Measurements from ENCODE around the gene NFASC. TPM values are rescaled to one million over a fixed set of nuclear protein-coding genes. Genes with fewer than 3 reads are reported as not detected.

Gene NFASC
- total and polyA plus RNA-seq, 4 donors, result 4.3 to 92.7 (median 32.8) TPM

- ATAC-seq (ENCODE audit: low FRiP score) (no peak), DNase-seq (no peak)
- Histone ChIP-seq H3K4me3 (ENCODE audit: low read length in 2 of 2) (no peak overlapping the region), H3K27ac (ENCODE audit: low read depth in 1 of 2, low read length in 2 of 2) (no peak overlapping the region), H3K9me3 (ENCODE audit: control insufficient read depth, low read length) (no peaks in the 10 kb centered on the region), H3K27me3 (ENCODE audit: control insufficient read depth in 1 of 2, insufficient read depth in 2 of 2, low read length in 1 of 2) (no peaks in the 10 kb centered on the region), H3K36me3 (ENCODE audit: control insufficient read depth in 1 of 2, insufficient read depth in 2 of 2, low read length in 1 of 2) (no peaks in the 10 kb centered on the region), H3K4me1 (ENCODE audit: control insufficient read depth in 1 of 2, insufficient read depth in 2 of 2, low read length in 2 of 2) (no peaks in the 10 kb centered on the region)
- 92 to 94% methylated on average over 12 of the region's 12 CpGs for WGBS, 2 donors
- intact Hi-C loops (cut with DNase I), result no loop called here
Measured at GRCh38 chr1:205009670-205010069, 139.0 kb downstream of the NFASC start.

DNA sequence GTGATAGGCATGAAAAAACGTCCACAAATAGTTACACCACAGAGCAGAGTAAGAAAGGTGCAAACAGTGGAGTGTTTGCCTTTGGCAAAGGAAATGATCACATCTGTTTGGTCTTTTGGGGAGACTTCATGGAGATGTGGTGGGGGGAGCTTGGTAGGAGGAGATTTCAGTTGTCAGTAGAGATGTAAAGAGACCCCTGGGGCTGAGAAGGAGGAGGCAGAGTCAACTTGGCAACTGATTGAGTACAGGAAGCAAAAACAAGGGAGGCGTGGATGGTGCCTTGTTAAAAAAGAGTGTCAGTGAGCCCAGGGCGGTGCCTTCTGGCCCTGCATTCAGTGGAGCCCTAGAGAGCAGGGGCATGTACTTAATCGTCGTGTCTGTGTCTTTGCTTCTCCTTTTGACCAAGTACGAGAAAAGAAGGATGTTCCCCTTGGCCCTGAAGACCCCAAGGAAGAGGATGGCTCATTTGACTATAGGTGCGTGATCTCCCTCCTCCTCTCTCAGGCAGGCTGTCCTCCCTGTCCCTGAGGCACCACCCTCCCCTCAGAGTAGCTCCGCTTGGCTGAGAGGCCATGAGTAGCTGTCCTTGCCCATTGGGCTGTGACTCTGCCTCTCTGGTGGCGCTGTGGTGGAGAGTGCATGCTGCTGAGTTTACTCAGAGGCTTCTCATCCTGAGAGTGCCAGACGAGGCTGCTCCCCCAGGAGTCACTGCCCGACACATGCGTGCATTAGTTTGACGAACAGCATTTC is 141.9 kb downstream of the NFASC start:
- 89 to 92% methylated on average over 13 of the region's 13 CpGs for whole genome bisulfite sequencing, 2 donors
- no peak overlapping the region for H3K27ac ChIP-seq (ENCODE audit: low read depth in 1 of 2, low read length in 2 of 2)
- DNase-seq (no peak), ATAC-seq (ENCODE audit: low FRiP score) (no peak)
- H3K4me3 ChIP-seq (ENCODE audit: low read length in 2 of 2), result no peak overlapping the region
- H3K36me3 ChIP-seq (ENCODE audit: control insufficient read depth in 1 of 2, insufficient read depth in 2 of 2, low read length in 1 of 2), result no peaks in the 10 kb centered on the region
- no peaks in the 10 kb centered on the region for H3K27me3 ChIP-seq (ENCODE audit: control insufficient read depth in 1 of 2, insufficient read depth in 2 of 2, low read length in 1 of 2)
- no peaks in the 10 kb centered on the region for H3K9me3 ChIP-seq (ENCODE audit: control insufficient read depth, low read length)
- no peaks in the 10 kb centered on the region for H3K4me1 ChIP-seq (ENCODE audit: control insufficient read depth in 1 of 2, insufficient read depth in 2 of 2, low read length in 2 of 2)
- intact Hi-C loops (cut with DNase I), result no loop called here

GRCh38 chr1:205013683-205014367 is 143.2 kb downstream of the NFASC start:
- Histone ChIP-seq H3K27me3 (ENCODE audit: control insufficient read depth in 1 of 2, insufficient read depth in 2 of 2, low read length in 1 of 2) (no peaks in the 10 kb centered on the region), H3K27ac (ENCODE audit: low read depth in 1 of 2, low read length in 2 of 2) (no peak overlapping the region), H3K4me3 (ENCODE audit: low read length in 2 of 2) (no peak overlapping the region), H3K36me3 (ENCODE audit: control insufficient read depth in 1 of 2, insufficient read depth in 2 of 2, low read length in 1 of 2) (no peaks in the 10 kb centered on the region), H3K4me1 (ENCODE audit: control insufficient read depth in 1 of 2, insufficient read depth in 2 of 2, low read length in 2 of 2) (no peaks in the 10 kb centered on the region), H3K9me3 (ENCODE audit: control insufficient read depth, low read length) (no peaks in the 10 kb centered on the region)
- DNase-seq (no peak), ATAC-seq (ENCODE audit: low FRiP score) (peak; percentile 33)
- WGBS, 2 donors, result 45 to 49% methylated on average over 6 of the region's 6 CpGs
- intact Hi-C loops (cut with DNase I), result no loop called here

DNA sequence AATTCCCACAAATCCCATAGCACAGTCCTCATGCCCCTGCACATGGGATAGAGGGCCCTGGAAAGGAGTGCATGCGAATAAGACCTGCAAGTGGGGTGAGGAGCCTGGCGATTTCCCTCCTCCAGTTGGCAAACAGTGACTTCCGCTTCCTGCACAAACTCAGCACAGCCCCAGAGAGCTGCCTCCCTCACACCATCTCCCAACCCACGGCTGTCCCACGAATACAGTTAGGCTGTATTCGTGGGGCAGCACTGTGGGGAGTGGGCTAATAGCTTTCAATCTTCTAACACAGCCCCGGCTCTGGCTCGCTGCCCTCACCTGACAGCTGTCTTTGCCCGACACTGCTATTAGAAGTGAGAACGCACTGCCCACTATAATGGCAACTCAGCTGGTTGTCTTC is 144.1 kb downstream of the NFASC start:
- Histone ChIP-seq H3K4me3 (ENCODE audit: low read length in 2 of 2) (no peak overlapping the region), H3K27ac (ENCODE audit: low read depth in 1 of 2, low read length in 2 of 2) (no peak overlapping the region), H3K4me1 (ENCODE audit: control insufficient read depth in 1 of 2, insufficient read depth in 2 of 2, low read length in 2 of 2) (no peaks in the 10 kb centered on the region), H3K36me3 (ENCODE audit: control insufficient read depth in 1 of 2, insufficient read depth in 2 of 2, low read length in 1 of 2) (no peaks in the 10 kb centered on the region), H3K9me3 (ENCODE audit: control insufficient read depth, low read length) (no peaks in the 10 kb centered on the region), H3K27me3 (ENCODE audit: control insufficient read depth in 1 of 2, insufficient read depth in 2 of 2, low read length in 1 of 2) (no peaks in the 10 kb centered on the region)
- DNase-seq (no peak), ATAC-seq (ENCODE audit: low FRiP score) (no peak)
- 49 to 51% methylated on average over 10 of the region's 10 CpGs for WGBS, 2 donors
- intact Hi-C loops (cut with DNase I), result no loop called here

- ATAC-seq (ENCODE audit: low FRiP score) (no peak), DNase-seq (no peak)
- Histone ChIP-seq H3K4me1 (ENCODE audit: control insufficient read depth in 1 of 2, insufficient read depth in 2 of 2, low read length in 2 of 2) (no peaks in the 10 kb centered on the region), H3K36me3 (ENCODE audit: control insufficient read depth in 1 of 2, insufficient read depth in 2 of 2, low read length in 1 of 2) (no peaks in the 10 kb centered on the region), H3K9me3 (ENCODE audit: control insufficient read depth, low read length) (no peaks in the 10 kb centered on the region), H3K27me3 (ENCODE audit: control insufficient read depth in 1 of 2, insufficient read depth in 2 of 2, low read length in 1 of 2) (no peaks in the 10 kb centered on the region), H3K4me3 (ENCODE audit: low read length in 2 of 2) (no peak overlapping the region), H3K27ac (ENCODE audit: low read depth in 1 of 2, low read length in 2 of 2) (no peak overlapping the region)
- WGBS, 2 donors, result 82 to 84% methylated on average over 9 of the region's 9 CpGs
- intact Hi-C loops (cut with DNase I), result no loop called here
Measured at GRCh38 chr1:205015241-205015640, 144.6 kb downstream of the NFASC start.

DNA sequence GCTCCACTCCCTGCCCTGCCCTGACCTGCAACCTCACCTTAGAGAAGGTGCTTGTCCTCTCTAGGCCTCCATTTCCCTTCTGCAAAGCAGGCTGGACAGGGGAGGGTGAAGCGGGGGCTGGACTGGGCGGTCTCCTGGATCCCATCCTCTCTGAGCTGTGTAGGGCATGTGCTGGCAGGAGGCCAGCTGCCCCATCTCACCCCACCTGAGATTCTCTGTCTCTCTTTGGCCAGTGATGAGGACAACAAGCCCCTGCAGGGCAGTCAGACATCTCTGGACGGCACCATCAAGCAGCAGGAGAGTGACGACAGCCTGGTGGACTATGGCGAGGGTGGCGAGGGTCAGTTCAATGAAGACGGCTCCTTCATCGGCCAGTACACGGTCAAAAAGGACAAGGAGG is 145.4 kb downstream of the NFASC start:
- no peaks in the 10 kb centered on the region for H3K27me3 ChIP-seq (ENCODE audit: control insufficient read depth in 1 of 2, insufficient read depth in 2 of 2, low read length in 1 of 2)
- no peak overlapping the region for H3K27ac ChIP-seq (ENCODE audit: low read depth in 1 of 2, low read length in 2 of 2)
- DNase-seq, result no peak
- intact Hi-C loops (cut with DNase I), result no loop called here
- WGBS, 2 donors, result 94% methylated on average over 9 of the region's 9 CpGs
- no peaks in the 10 kb centered on the region for H3K36me3 ChIP-seq (ENCODE audit: control insufficient read depth in 1 of 2, insufficient read depth in 2 of 2, low read length in 1 of 2)
- H3K9me3 ChIP-seq (ENCODE audit: control insufficient read depth, low read length), result no peaks in the 10 kb centered on the region
- ATAC-seq (ENCODE audit: low FRiP score), result no peak
- no peaks in the 10 kb centered on the region for H3K4me1 ChIP-seq (ENCODE audit: control insufficient read depth in 1 of 2, insufficient read depth in 2 of 2, low read length in 2 of 2)
- H3K4me3 ChIP-seq (ENCODE audit: low read length in 2 of 2), result no peak overlapping the region

DNA sequence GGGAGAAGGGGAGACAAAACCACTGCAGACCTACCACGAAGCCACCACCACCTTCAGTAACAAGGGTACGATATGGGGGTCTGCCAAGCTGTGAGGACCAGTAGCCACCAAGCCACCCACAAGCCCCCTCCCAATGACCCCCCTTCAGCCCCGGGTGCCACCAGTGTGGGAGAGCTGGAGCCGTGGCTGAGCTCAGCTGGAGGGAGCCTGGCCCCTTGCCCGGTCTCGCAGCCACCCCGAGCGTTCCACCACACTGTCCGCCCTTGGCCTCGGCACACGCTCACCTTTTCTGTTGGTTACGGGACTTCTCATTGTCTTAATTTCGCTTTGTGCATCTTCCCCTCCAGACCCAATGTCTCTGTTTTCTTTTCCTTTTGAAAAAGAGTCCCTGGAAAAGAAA is 145.9 kb downstream of the NFASC start:
- no peak overlapping the region for H3K27ac ChIP-seq (ENCODE audit: low read depth in 1 of 2, low read length in 2 of 2)
- no peaks in the 10 kb centered on the region for H3K27me3 ChIP-seq (ENCODE audit: control insufficient read depth in 1 of 2, insufficient read depth in 2 of 2, low read length in 1 of 2)
- no peak for ATAC-seq (ENCODE audit: low FRiP score)
- intact Hi-C loops (cut with DNase I), result no loop called here
- no peak for DNase-seq
- no peaks in the 10 kb centered on the region for H3K36me3 ChIP-seq (ENCODE audit: control insufficient read depth in 1 of 2, insufficient read depth in 2 of 2, low read length in 1 of 2)
- H3K9me3 ChIP-seq (ENCODE audit: control insufficient read depth, low read length), result no peaks in the 10 kb centered on the region
- H3K4me1 ChIP-seq (ENCODE audit: control insufficient read depth in 1 of 2, insufficient read depth in 2 of 2, low read length in 2 of 2), result no peaks in the 10 kb centered on the region
- WGBS, 2 donors, result 93 to 94% methylated on average over 13 of the region's 13 CpGs
- no peak overlapping the region for H3K4me3 ChIP-seq (ENCODE audit: low read length in 2 of 2)

DNA sequence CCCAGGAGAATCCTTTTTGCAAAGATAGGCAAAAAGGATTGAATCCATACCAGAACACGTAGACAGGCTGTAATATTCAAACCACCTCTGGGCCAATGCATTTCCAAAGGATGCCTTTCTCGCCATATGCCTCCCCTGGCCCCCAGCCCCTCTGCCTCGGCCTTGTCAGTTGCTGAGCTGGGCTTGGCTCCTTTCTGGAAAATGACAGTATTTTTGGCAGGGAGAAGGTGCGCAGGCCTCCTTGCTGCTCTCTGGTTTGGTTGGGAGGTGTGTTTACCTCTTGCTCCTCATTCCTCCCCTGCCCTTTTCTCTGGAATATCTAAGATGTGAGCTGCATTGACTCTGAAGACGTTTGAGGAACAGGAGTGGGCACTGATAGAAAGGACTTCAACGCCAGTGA is 146.3 kb downstream of the NFASC start:
- no peaks in the 10 kb centered on the region for H3K4me1 ChIP-seq (ENCODE audit: control insufficient read depth in 1 of 2, insufficient read depth in 2 of 2, low read length in 2 of 2)
- no peaks in the 10 kb centered on the region for H3K36me3 ChIP-seq (ENCODE audit: control insufficient read depth in 1 of 2, insufficient read depth in 2 of 2, low read length in 1 of 2)
- H3K27ac ChIP-seq (ENCODE audit: low read depth in 1 of 2, low read length in 2 of 2), result no peak overlapping the region
- H3K27me3 ChIP-seq (ENCODE audit: control insufficient read depth in 1 of 2, insufficient read depth in 2 of 2, low read length in 1 of 2), result no peaks in the 10 kb centered on the region
- ATAC-seq (ENCODE audit: low FRiP score) (no peak), DNase-seq (no peak)
- WGBS, 2 donors, result 89 to 91% methylated on average over 6 of the region's 6 CpGs
- no peaks in the 10 kb centered on the region for H3K9me3 ChIP-seq (ENCODE audit: control insufficient read depth, low read length)
- H3K4me3 ChIP-seq (ENCODE audit: low read length in 2 of 2), result no peak overlapping the region
- intact Hi-C loops (cut with DNase I), result no loop called here

DNA sequence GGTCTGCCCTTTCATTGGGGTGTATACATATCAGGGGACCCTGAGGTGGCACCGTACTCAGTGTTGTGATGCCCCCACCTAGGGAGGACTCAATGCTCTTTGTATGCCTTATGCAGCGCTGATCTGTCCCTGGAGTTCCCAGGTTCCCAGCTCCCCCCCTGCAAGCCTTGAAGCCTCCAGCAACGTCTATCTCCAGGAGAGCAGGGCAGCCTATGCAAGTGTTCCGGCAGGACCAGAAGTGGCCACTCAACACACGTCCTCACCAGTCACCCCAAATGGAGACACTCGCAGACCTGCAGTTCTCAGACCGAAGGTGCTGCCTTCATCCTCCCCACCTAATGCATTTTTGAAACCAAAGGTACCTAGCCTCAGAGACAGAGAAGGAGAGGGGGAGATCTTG is 147.1 kb downstream of the NFASC start:
- no peak for ATAC-seq (ENCODE audit: low FRiP score)
- WGBS, 2 donors, result 91 to 92% methylated on average over 7 of the region's 7 CpGs

More for the DNA sequence above, 147.1 kb downstream of the NFASC start:
- Histone ChIP-seq H3K9me3 (ENCODE audit: control insufficient read depth, low read length) (no peaks in the 10 kb centered on the region), H3K4me1 (ENCODE audit: control insufficient read depth in 1 of 2, insufficient read depth in 2 of 2, low read length in 2 of 2) (no peaks in the 10 kb centered on the region), H3K27ac (ENCODE audit: low read depth in 1 of 2, low read length in 2 of 2) (no peak overlapping the region), H3K4me3 (ENCODE audit: low read length in 2 of 2) (no peak overlapping the region), H3K27me3 (ENCODE audit: control insufficient read depth in 1 of 2, insufficient read depth in 2 of 2, low read length in 1 of 2) (no peaks in the 10 kb centered on the region), H3K36me3 (ENCODE audit: control insufficient read depth in 1 of 2, insufficient read depth in 2 of 2, low read length in 1 of 2) (no peaks in the 10 kb centered on the region)
- intact Hi-C loops (cut with DNase I), result no loop called here
- no peak for DNase-seq

Measured in aorta (tissue), 5 donors.